Central memory CD8-positive, alpha-beta T cell (primary cell): ENCODE data around the gene PKD2L2.
"Not testable (repeated sequence)": the region's sequence is repeated elsewhere in the genome, so short reads cannot be mapped to it uniquely, and the experiment has no call there.

Experiments used
- ATAC-seq: fragments of 150-1000 bp; cut with Tn5 transposase; replicated peaks from 2 replicates; pipeline ENCODE4 v1.10.0; 2022; ENCODE audit warnings: mild to moderate bottlenecking, moderate FRiP score, moderate number of reproducible peaks; ENCODE audit not compliant: poor library complexity, severe bottlenecking; ENCODE audit errors: extremely low read depth
- DNase-seq, 2 donors: peaks; one replicate each; pipeline ENCODE4 v3.0.0; 2021; ENCODE audit warnings: low spot score in 2 of 2
- H3K27ac Mint-ChIP-seq: one replicate; pipeline ENCODE4 v1.8.0; 2022; ENCODE audit warnings: low read depth, mild to moderate bottlenecking, moderate library complexity, mixed read lengths
- H3K27me3 Mint-ChIP-seq: one replicate; pipeline ENCODE4 v1.8.0; 2022; ENCODE audit warnings: mixed read lengths
- H3K36me3 Mint-ChIP-seq: one replicate; pipeline ENCODE4 v1.8.0; 2022; ENCODE audit warnings: mild to moderate bottlenecking, moderate library complexity, mixed read lengths; ENCODE audit not compliant: insufficient read depth
- H3K4me1 Mint-ChIP-seq: one replicate; pipeline ENCODE4 v1.8.0; 2022; ENCODE audit warnings: mixed read lengths
- H3K4me3 Mint-ChIP-seq: one replicate; pipeline ENCODE4 v1.8.0; 2022; ENCODE audit warnings: mild to moderate bottlenecking, moderate library complexity, mixed read lengths
- H3K9me3 Mint-ChIP-seq: one replicate; pipeline ENCODE4 v1.8.0; 2022; ENCODE audit warnings: mixed read lengths

Gene PKD2L2

GRCh38 chr5:137888863-137889759 lies at the start of gene PKD2L2:
Gene PKD2L2, plus strand, starts transcription at chr5:137889457. Its CDS starts 35 bp downstream, at chr5:137889492.
- Mint-ChIP-seq H3K27ac (peak within 1 kb of the TSS; percentile 89), H3K4me1 (peaks cover 18% of the 10 kb centered on the region), H3K4me3 (peak within 1 kb of the TSS; percentile 85), H3K36me3 (peaks cover 10% of the 10 kb centered on the region), H3K27me3 (no peaks in the 10 kb centered on the region), H3K9me3 (no peaks in the 10 kb centered on the region)
- ATAC-seq, result peak; percentile 93
- DNase-seq, result peak; percentile 51 to 71

GRCh38 chr5:137842296-137842695 lies 47.0 kb upstream of the PKD2L2 start:
- no peak for DNase-seq
- Mint-ChIP-seq H3K9me3 (no peaks in the 10 kb centered on the region), H3K4me1 (no peaks in the 10 kb centered on the region), H3K4me3 (no peak overlapping the region), H3K27me3 (no peaks in the 10 kb centered on the region), H3K36me3 (peaks cover 9% of the 10 kb centered on the region), H3K27ac (no peak overlapping the region)
- no peak for ATAC-seq

- H3K36me3 Mint-ChIP-seq, result peaks cover 9% of the 10 kb centered on the region
- H3K4me1 Mint-ChIP-seq, result no peaks in the 10 kb centered on the region
- H3K4me3 Mint-ChIP-seq, result no peak overlapping the region
- H3K27ac Mint-ChIP-seq, result no peak overlapping the region
- H3K27me3 Mint-ChIP-seq, result no peaks in the 10 kb centered on the region
- H3K9me3 Mint-ChIP-seq, result no peaks in the 10 kb centered on the region
- DNase-seq, result no peak
- no peak for ATAC-seq
Observed at GRCh38 chr5:137843676-137844299, 45.5 kb upstream of the PKD2L2 start.

- DNase-seq (no peak), ATAC-seq (no peak)
- Mint-ChIP-seq H3K9me3 (no peaks in the 10 kb centered on the region), H3K36me3 (peaks cover 7% of the 10 kb centered on the region), H3K27ac (no peak overlapping the region), H3K4me1 (no peaks in the 10 kb centered on the region), H3K4me3 (no peak overlapping the region), H3K27me3 (no peaks in the 10 kb centered on the region)
Observed at GRCh38 chr5:137845472-137845871, 43.8 kb upstream of the PKD2L2 start.

- Mint-ChIP-seq H3K9me3 (no peaks in the 10 kb centered on the region), H3K4me1 (no peaks in the 10 kb centered on the region), H3K27ac (no peak overlapping the region), H3K36me3 (peaks cover 9% of the 10 kb centered on the region), H3K27me3 (no peaks in the 10 kb centered on the region), H3K4me3 (no peak overlapping the region)
- no peak for ATAC-seq
- DNase-seq, result no peak
Observed at GRCh38 chr5:137847687-137848086, 41.6 kb upstream of the PKD2L2 start.

- not testable (repeated sequence) for H3K27me3 Mint-ChIP-seq, H3K9me3 Mint-ChIP-seq, H3K36me3 Mint-ChIP-seq, H3K4me1 Mint-ChIP-seq, ATAC-seq, DNase-seq, H3K27ac Mint-ChIP-seq, H3K4me3 Mint-ChIP-seq
Observed at GRCh38 chr5:137853165-137853564, 36.1 kb upstream of the PKD2L2 start.

GRCh38 chr5:137856201-137856600 lies 33.1 kb upstream of the PKD2L2 start:
- Mint-ChIP-seq H3K9me3 (no peaks in the 10 kb centered on the region), H3K27me3 (no peaks in the 10 kb centered on the region), H3K4me3 (no peak overlapping the region), H3K27ac (no peak overlapping the region), H3K4me1 (peaks cover 10% of the 10 kb centered on the region), H3K36me3 (peaks cover 6% of the 10 kb centered on the region)
- DNase-seq, result no peak
- no peak for ATAC-seq

- Mint-ChIP-seq H3K36me3 (peaks cover 4% of the 10 kb centered on the region), H3K27me3 (peaks cover 6% of the 10 kb centered on the region), H3K9me3 (no peaks in the 10 kb centered on the region), H3K4me1 (peaks cover 16% of the 10 kb centered on the region), H3K27ac (no peak overlapping the region), H3K4me3 (peak overlapping the region; percentile 56)
- ATAC-seq (peak; percentile 24), DNase-seq (no peak)
Observed at GRCh38 chr5:137856916-137857862, 32.1 kb upstream of the PKD2L2 start.

- DNase-seq, result no peak
- ATAC-seq, result peak; percentile 52
- H3K36me3 Mint-ChIP-seq, result peaks cover 4% of the 10 kb centered on the region
- H3K9me3 Mint-ChIP-seq, result no peaks in the 10 kb centered on the region
- H3K4me3 Mint-ChIP-seq, result peak overlapping the region; percentile 56
- H3K4me1 Mint-ChIP-seq, result peaks cover 16% of the 10 kb centered on the region
- peak overlapping the region; percentile 82 for H3K27ac Mint-ChIP-seq
- peaks cover 6% of the 10 kb centered on the region for H3K27me3 Mint-ChIP-seq
Observed at GRCh38 chr5:137858223-137858916, 30.9 kb upstream of the PKD2L2 start.

- no peak for ATAC-seq
- H3K4me3 Mint-ChIP-seq, result no peak overlapping the region
- H3K9me3 Mint-ChIP-seq, result no peaks in the 10 kb centered on the region
- peaks cover 4% of the 10 kb centered on the region for H3K36me3 Mint-ChIP-seq
- H3K27ac Mint-ChIP-seq, result no peak overlapping the region
- no peak for DNase-seq
- H3K4me1 Mint-ChIP-seq, result peaks cover 16% of the 10 kb centered on the region
- H3K27me3 Mint-ChIP-seq, result peaks cover 6% of the 10 kb centered on the region
Observed at GRCh38 chr5:137858954-137859353, 30.3 kb upstream of the PKD2L2 start.

- Mint-ChIP-seq H3K4me1 (peaks cover 15% of the 10 kb centered on the region), H3K9me3 (no peaks in the 10 kb centered on the region), H3K27ac (no peak overlapping the region), H3K27me3 (peaks cover 6% of the 10 kb centered on the region), H3K4me3 (no peak overlapping the region), H3K36me3 (peaks cover 2% of the 10 kb centered on the region)
- ATAC-seq (no peak), DNase-seq (no peak)
Observed at GRCh38 chr5:137862251-137862650, 27.0 kb upstream of the PKD2L2 start.

GRCh38 chr5:137863653-137864052 lies 25.6 kb upstream of the PKD2L2 start:
- H3K9me3 Mint-ChIP-seq, H3K4me3 Mint-ChIP-seq, H3K4me1 Mint-ChIP-seq, DNase-seq, H3K36me3 Mint-ChIP-seq, H3K27ac Mint-ChIP-seq, H3K27me3 Mint-ChIP-seq, ATAC-seq: not testable (repeated sequence)
